ENCODE data around the gene IZUMO4. TPM values are rescaled to one million over a fixed set of nuclear protein-coding genes. Genes with fewer than 3 reads are reported as not detected.

The IZUMO4 gene
- total RNA-seq (10 to 100 TPM in 1 of 6 donors, 1 to 10 TPM in 5; 5.2 to 10.5 (median 7.0) TPM), polyA plus RNA-seq (10 to 100 TPM; 32.8 to 42.2 TPM)

GRCh38 chr19:2096480-2097202 is at the start of gene IZUMO4:
Gene IZUMO4, plus strand, starts transcription at chr19:2096915. Its CDS starts 31 bp downstream, at chr19:2096946.
- TF ChIP-seq CTCF (IDR thresholded peaks at IDR 0.05): peak in 3 of 4 donors; percentile 7 to 22 (median 10)
- Histone ChIP-seq H3K27me3 (no peaks in the 10 kb centered on the region), H3K4me3 (peak within 1 kb of the TSS; percentile 69 to 86 (median 74)), H3K36me3 (peaks cover 0 to 17% (median 14%) of the 10 kb centered on the region in 3 donors), H3K9me3 (no peaks in the 10 kb centered on the region), H3K27ac (peak within 1 kb of the TSS; percentile 88 to 97 (median 92)), H3K4me1 (peaks cover 0 to 16% (median 7%) of the 10 kb centered on the region in 3 donors)
- intact Hi-C loops (cut with DNase I): no loop called here
- ATAC-seq (peak; percentile 83 to 91 (median 88)), FAIRE-seq (no peak), DNase-seq (peak; percentile 98 to 100 (median 100))
- 0% methylated on average over 50 to 70 of the region's 70 CpGs for WGBS, 2 donors

DNA sequence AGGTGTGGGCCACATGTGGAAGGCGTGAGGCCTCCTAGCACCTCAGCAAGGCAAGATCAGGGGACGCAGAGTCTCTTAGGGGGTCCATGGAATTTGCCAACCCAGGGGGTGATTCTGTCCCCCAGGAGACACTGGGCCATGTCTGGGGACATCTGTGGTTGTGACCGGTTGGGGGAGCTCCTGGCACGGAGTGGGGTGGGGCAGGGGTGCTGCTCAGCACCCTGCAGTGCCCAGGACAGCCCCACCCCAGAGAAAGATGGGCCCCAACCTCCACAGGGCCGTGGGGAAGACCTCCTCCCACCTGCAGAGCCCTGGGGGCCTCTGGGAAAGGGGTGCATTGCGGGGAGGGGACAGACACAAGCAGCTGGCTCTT is 49.7 kb upstream of the IZUMO4 start:
- no peaks in the 10 kb centered on the region for H3K9me3 ChIP-seq
- WGBS, 2 donors: 38 to 50% methylated on average over 5 to 6 of the region's 6 CpGs
- peak overlapping the region in 2 of 4 donors; percentile 71 to 98 for H3K4me3 ChIP-seq
- peaks cover 63 to 76% (median 74%) of the 10 kb centered on the region in 3 donors for H3K4me1 ChIP-seq
- H3K36me3 ChIP-seq: peaks cover 0 to 6% (median 5%) of the 10 kb centered on the region in 3 donors
- intact Hi-C loops (cut with DNase I): no loop called here
- DNase-seq (no peak), FAIRE-seq (no peak), ATAC-seq (no peak)
- peak overlapping the region; percentile 6 to 98 (median 96) for H3K27ac ChIP-seq
- no peaks in the 10 kb centered on the region for H3K27me3 ChIP-seq
- no peak for TF ChIP-seq CTCF (IDR thresholded peaks at IDR 0.05)

DNA sequence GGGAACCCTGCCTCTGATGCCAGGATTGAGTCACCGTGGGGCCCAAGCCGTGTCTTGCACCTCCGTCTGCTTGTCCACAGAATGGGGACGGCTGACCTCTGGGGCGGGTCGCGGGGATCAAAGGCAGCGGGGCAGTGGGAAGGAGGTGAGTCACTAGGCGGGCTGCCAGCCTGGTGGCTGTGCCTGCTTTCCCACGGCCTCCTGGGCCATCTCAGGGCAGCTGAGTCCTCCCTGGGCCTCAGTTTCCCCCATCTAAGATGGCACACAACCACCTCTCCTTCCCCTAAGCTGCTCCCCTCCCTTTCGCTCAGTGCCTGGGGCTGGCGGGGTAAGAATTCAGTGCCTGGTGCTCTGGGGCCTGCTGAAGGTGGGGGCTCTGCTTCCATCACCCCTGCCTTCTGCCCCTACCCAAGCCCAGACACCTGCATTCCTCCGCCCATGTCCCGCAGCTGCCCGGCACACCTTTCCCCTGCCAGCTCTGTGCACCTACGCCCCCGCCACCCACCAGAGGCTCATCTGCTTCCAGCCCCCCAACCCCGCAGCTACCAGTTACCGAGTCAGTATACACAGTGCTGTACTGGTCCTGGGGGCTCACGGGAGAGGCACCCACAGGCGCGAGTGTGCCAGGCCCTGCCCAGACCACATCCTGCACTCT is 49.1 kb upstream of the IZUMO4 start:
- ATAC-seq (peak; percentile 1 to 6 (median 2)), FAIRE-seq (no peak), DNase-seq (peak; percentile 87 to 93 (median 89))
- Histone ChIP-seq H3K36me3 (peaks cover 0 to 6% (median 5%) of the 10 kb centered on the region in 3 donors), H3K9me3 (no peaks in the 10 kb centered on the region), H3K4me3 (peak overlapping the region in 3 of 4 donors; percentile 71 to 98 (median 97)), H3K27me3 (no peaks in the 10 kb centered on the region), H3K4me1 (peaks cover 62 to 78% (median 75%) of the 10 kb centered on the region in 3 donors), H3K27ac (peak overlapping the region; percentile 6 to 98 (median 96))
- 30 to 31% methylated on average over 14 to 22 of the region's 22 CpGs for WGBS, 2 donors
- intact Hi-C loops (cut with DNase I): no loop called here
- no peak for TF ChIP-seq CTCF (IDR thresholded peaks at IDR 0.05)

DNA sequence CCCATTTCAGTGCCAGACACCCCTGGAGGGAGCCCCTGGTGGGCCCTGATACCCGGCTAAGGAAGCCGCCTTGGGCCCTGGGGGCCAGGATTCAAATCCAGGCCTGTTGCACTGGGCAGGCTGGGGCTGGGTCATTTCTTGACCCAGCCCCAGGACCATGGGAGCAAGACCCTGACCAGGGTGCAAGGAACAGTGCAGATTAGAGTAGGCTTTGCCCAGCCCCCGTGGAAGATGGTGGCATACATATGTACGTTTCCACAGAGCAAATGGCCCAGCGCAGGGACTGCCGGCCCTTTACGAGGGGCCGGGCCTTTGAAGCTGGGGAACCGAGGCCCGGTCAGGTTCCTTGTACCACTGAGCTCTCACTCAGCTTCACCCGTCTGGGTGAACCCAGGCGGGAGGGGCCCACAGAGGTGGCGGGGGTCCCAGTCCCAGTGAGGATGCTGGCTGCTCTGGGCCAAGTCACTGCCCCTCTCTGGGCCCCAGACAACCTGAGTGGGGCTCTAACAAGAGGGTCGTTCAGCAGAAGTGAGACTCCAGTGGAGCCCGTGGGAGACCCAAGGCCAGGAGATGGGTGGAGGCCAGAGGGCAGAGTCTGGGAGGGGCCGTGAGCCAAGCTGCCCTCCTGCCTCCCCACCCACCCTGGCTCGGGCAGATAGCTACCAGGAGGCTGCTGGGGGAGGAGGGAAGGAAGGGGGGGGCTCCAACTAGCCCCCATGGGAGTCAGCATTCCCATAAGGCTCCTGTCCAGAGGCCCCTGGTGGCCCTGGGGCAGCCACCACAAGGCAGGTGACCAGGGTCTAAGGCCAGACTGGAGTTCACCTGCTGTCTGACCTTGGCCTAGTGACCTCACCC is 48.4 kb upstream of the IZUMO4 start:
- no peak for ATAC-seq
- peak overlapping the region; percentile 71 to 98 (median 92) for H3K4me3 ChIP-seq
- no peak for FAIRE-seq
- no peaks in the 10 kb centered on the region for H3K9me3 ChIP-seq
- peak in 5 of 6 donors; percentile 41 to 79 (median 53) for DNase-seq
- peak overlapping the region; percentile 93 to 98 (median 97) for H3K27ac ChIP-seq
- no peaks in the 10 kb centered on the region for H3K27me3 ChIP-seq
- WGBS, 2 donors: 38 to 44% methylated on average over 17 of the region's 17 CpGs
- no peak for TF ChIP-seq CTCF (IDR thresholded peaks at IDR 0.05)
- H3K36me3 ChIP-seq: peaks cover 0 to 6% (median 5%) of the 10 kb centered on the region in 3 donors
- intact Hi-C loops (cut with DNase I): no loop called here
- peaks cover 55 to 71% (median 68%) of the 10 kb centered on the region in 3 donors for H3K4me1 ChIP-seq

Measured in pancreas (tissue), 10 donors.